Esophagus (tissue), 2 donors: ENCODE measurements around the gene TLE5. TPM values are rescaled to one million over a fixed set of nuclear protein-coding genes. Genes with fewer than 3 reads are reported as not detected.

Source experiments
- H3K27ac ChIP-seq, 2 donors: one replicate each; pipeline ENCODE4 v1.5.1; 2013; ENCODE audit warnings: low read depth in 2 of 2, mild to moderate bottlenecking in 2 of 2, inconsistent platforms in 1 of 2, low read length in 1 of 2, moderate library complexity in 1 of 2
- H3K27me3 ChIP-seq, 2 donors: one replicate each; pipeline ENCODE4 v1.6.1; 2013; ENCODE audit warnings: low read length in 2 of 2, control low read depth in 1 of 2, mild to moderate bottlenecking in 1 of 2; ENCODE audit not compliant: insufficient read depth in 2 of 2, control insufficient read depth in 1 of 2
- H3K36me3 ChIP-seq, 2 donors: one replicate each; pipeline ENCODE4 v1.6.1; 2013; ENCODE audit warnings: low read length in 1 of 2; ENCODE audit not compliant: control insufficient read depth in 2 of 2, insufficient read depth in 2 of 2
- H3K4me1 ChIP-seq, 2 donors: one replicate each; pipeline ENCODE4 v1.6.1; 2013; ENCODE audit warnings: low read length in 1 of 2; ENCODE audit not compliant: control insufficient read depth in 2 of 2, insufficient read depth in 2 of 2
- H3K4me3 ChIP-seq, 2 donors: one replicate each; pipeline ENCODE4 v1.5.1; 2013; ENCODE audit warnings: low read length in 2 of 2, mild to moderate bottlenecking in 2 of 2, low read depth in 1 of 2, moderate library complexity in 1 of 2
- H3K9me3 ChIP-seq, 2 donors: one replicate each; pipeline ENCODE4 v1.6.1; 2013; ENCODE audit warnings: mild to moderate bottlenecking in 2 of 2, low read depth in 1 of 2, low read length in 1 of 2, moderate library complexity in 1 of 2; ENCODE audit not compliant: control insufficient read depth in 2 of 2, insufficient read depth in 1 of 2
- WGBS, 2 donors: extraction: QIAGEN DNeasy Blood & Tissue Kit; methylation state at CpG; one replicate each; pipeline ENCODE4 v1.1.7; 2013; 5-methylcytosine and 5-hydroxymethylcytosine counted together
- polyA plus RNA-seq, 2 donors: library from polyadenylated mRNA; stranded (reverse); fragments of 200-250 nt; gene quantifications; one replicate each; pipeline ENCODE4 v1.2.3, GENCODE V29; 2013
- donor health status: healthy with polysubstance abuse.
- donor health status: Bipolar disorder and iron deficiency.

TLE5 gene
- polyA plus RNA-seq, 2 donors: 356 to 578 TPM

- Histone ChIP-seq H3K27me3 (no peaks in the 10 kb centered on the region), H3K4me3 (peak overlapping the region in 1 of 2 donors; percentile 40), H3K36me3 (no peaks in the 10 kb centered on the region), H3K27ac (peak overlapping the region; percentile 66 to 79), H3K4me1 (peaks cover 0 to 6% of the 10 kb centered on the region in 2 donors), H3K9me3 (no peaks in the 10 kb centered on the region)
- WGBS, 2 donors: 8 to 13% methylated on average over 28 of the region's 28 CpGs
These were observed 14.7 kb downstream of the TLE5 start for GRCh38 chr19:3047496-3048189.

- Histone ChIP-seq H3K27ac (peak overlapping the region; percentile 44 to 79), H3K27me3 (no peaks in the 10 kb centered on the region), H3K4me1 (peaks cover 0 to 6% of the 10 kb centered on the region in 2 donors), H3K36me3 (no peaks in the 10 kb centered on the region), H3K4me3 (peak overlapping the region in 1 of 2 donors; percentile 40), H3K9me3 (no peaks in the 10 kb centered on the region)
- 3% methylated on average over 23 to 44 of the region's 47 CpGs for WGBS, 2 donors
These were observed 15.4 kb downstream of the TLE5 start for GRCh38 chr19:3046698-3047495.

- WGBS, 2 donors: 39 to 44% methylated on average over 16 of the region's 16 CpGs
- H3K27me3 ChIP-seq: no peaks in the 10 kb centered on the region
- no peak overlapping the region for H3K4me3 ChIP-seq
- no peaks in the 10 kb centered on the region for H3K9me3 ChIP-seq
- no peaks in the 10 kb centered on the region for H3K36me3 ChIP-seq
- peaks cover 0 to 3% of the 10 kb centered on the region in 2 donors for H3K4me1 ChIP-seq
- peak overlapping the region in 1 of 2 donors; percentile 41 for H3K27ac ChIP-seq
These were observed 16.2 kb downstream of the TLE5 start for GRCh38 chr19:3045885-3046697.

GRCh38 chr19:3045191-3045590 is 17.1 kb downstream of the TLE5 start:
- no peaks in the 10 kb centered on the region for H3K27me3 ChIP-seq
- 80 to 81% methylated on average over 6 of the region's 6 CpGs for WGBS, 2 donors
- no peak overlapping the region for H3K4me3 ChIP-seq
- no peak overlapping the region for H3K27ac ChIP-seq
- H3K36me3 ChIP-seq: no peaks in the 10 kb centered on the region
- no peaks in the 10 kb centered on the region for H3K4me1 ChIP-seq
- H3K9me3 ChIP-seq: no peaks in the 10 kb centered on the region

GRCh38 chr19:3042621-3043267 is 19.6 kb downstream of the TLE5 start:
- Histone ChIP-seq H3K4me1 (no peaks in the 10 kb centered on the region), H3K27ac (no peak overlapping the region), H3K4me3 (no peak overlapping the region), H3K36me3 (no peaks in the 10 kb centered on the region), H3K27me3 (no peaks in the 10 kb centered on the region), H3K9me3 (no peaks in the 10 kb centered on the region)
- 41 to 46% methylated on average over 15 of the region's 15 CpGs for WGBS, 2 donors

- no peak overlapping the region for H3K4me3 ChIP-seq
- H3K27ac ChIP-seq: no peak overlapping the region
- no peaks in the 10 kb centered on the region for H3K4me1 ChIP-seq
- H3K9me3 ChIP-seq: no peaks in the 10 kb centered on the region
- no peaks in the 10 kb centered on the region for H3K27me3 ChIP-seq
- no peaks in the 10 kb centered on the region for H3K36me3 ChIP-seq
- 21 to 22% methylated on average over 35 to 40 of the region's 40 CpGs for WGBS, 2 donors
These were observed 20.3 kb downstream of the TLE5 start for GRCh38 chr19:3041761-3042620.

GRCh38 chr19:3041327-3041726 is 21.0 kb downstream of the TLE5 start:
- no peak overlapping the region for H3K27ac ChIP-seq
- no peaks in the 10 kb centered on the region for H3K36me3 ChIP-seq
- no peaks in the 10 kb centered on the region for H3K4me1 ChIP-seq
- WGBS, 2 donors: 72 to 77% methylated on average over 12 of the region's 12 CpGs
- H3K4me3 ChIP-seq: no peak overlapping the region
- H3K9me3 ChIP-seq: no peaks in the 10 kb centered on the region
- H3K27me3 ChIP-seq: no peaks in the 10 kb centered on the region

GRCh38 chr19:3039641-3040077 is 22.6 kb downstream of the TLE5 start:
- 68 to 69% methylated on average over 17 of the region's 17 CpGs for WGBS, 2 donors

More at GRCh38 chr19:3039641-3040077, 22.6 kb downstream of the TLE5 start:
- peaks cover 0 to 2% of the 10 kb centered on the region in 2 donors for H3K4me1 ChIP-seq
- H3K4me3 ChIP-seq: no peak overlapping the region
- no peaks in the 10 kb centered on the region for H3K36me3 ChIP-seq
- no peak overlapping the region for H3K27ac ChIP-seq
- H3K9me3 ChIP-seq: no peaks in the 10 kb centered on the region
- H3K27me3 ChIP-seq: no peaks in the 10 kb centered on the region
